8988T (cell line): ENCODE measurements around the gene CDC5L.
"Not testable (repeated sequence)": the region's sequence is repeated elsewhere in the genome, so short reads cannot be mapped to it uniquely, and the experiment has no call there.

ENCODE experiments used
- DNase-seq: peaks from one replicate; pipeline ENCODE4 v3.0.0; 2011

The CDC5L gene

GRCh38 chr6:44387346-44388134 is at the start of gene CDC5L:
TSS of gene CDC5L (plus strand) at chr6:44387706. CDS start at chr6:44387824, 118 bp downstream.
- DNase-seq = peak; percentile 59

- no peak for DNase-seq
These were observed 49.0 kb upstream of the CDC5L start for GRCh38 chr6:44338228-44339122.

DNA sequence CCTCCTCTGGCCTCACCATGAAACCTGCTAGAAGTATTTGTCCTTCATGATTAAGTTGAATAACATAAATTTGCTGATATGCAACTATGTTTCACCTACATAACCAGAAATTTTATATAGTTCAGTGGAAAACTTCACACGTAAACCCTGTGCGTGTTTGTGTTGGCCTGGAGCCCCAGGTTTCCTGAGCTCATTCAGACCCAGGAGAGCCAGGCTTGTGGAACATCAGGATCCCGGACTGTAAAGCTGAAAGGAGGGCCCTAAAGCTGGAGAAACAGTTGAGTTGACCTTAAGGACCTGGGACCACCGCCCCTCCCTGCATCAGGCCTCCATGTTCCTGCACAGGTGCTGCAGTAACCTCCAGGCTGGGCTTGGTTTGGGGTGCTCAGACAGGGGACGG is 48.2 kb upstream of the CDC5L start:
- DNase-seq = no peak

DNA sequence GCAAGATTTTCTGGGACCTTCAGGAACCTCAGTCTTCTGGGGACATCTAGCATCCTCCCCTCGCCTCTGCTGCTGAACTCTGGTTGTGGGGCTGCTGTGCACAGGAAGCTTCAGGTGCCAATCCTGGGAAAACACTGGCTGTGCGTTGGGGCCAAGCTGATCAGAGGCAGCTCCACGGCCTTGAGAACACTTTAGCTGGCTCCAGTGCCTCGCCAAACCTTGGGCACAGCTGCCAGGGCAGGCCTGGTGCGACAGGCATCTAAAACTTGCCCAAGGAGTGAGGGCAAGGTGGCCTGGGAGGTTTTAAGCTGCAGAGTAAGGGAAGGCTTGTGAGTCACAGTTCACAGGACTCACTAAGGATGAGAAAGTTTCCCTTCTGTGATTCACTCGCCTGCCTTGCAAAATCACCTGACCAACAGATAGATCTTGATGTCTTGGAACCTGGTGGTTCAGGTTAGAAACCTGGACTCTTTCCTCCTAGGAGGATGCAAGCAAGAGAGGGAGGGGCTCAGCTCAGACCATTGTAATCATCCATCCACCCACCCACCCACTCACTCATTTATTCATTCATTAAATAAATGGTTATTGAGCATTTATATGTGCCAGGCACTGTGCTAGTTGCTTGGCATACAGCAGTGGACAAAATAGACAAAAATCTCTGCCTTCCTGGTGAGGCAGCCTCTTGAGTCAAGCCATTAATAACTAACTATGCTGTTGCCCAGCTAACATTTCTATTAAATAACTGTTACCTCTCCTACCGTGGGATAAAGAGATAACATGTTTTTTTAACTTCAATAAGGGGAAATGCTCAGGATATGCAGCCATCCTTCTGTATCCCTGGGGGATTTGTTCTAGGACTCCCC is 47.5 kb upstream of the CDC5L start:
- DNase-seq = no peak

- DNase-seq = no peak
These were observed 46.2 kb upstream of the CDC5L start for GRCh38 chr6:44341095-44341890.

GRCh38 chr6:44342052-44342451 is 45.5 kb upstream of the CDC5L start:
- no peak for DNase-seq

DNA sequence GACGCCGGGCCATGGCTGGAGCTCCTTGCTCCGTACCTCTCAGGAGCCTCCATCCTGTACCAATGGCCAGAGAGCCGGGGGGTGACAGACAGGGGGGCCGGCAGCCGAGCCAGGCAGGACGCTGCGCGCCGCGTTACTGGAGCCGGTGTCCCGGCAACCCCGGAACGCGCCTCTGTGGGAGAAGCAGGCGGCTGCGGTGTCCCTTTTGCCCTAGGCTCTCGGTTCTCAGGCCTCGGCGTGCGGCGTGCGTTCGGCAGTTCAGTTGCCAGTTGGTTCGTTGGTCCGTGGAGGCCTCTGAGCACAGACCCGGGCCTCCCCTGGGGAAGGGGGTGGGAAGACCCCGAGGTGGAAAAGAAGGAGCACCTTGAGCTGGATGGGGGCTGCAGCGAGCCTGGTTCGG is 45.0 kb upstream of the CDC5L start, which contains the start of gene SPATS1:
Gene SPATS1, plus strand, starts transcription at position 162 of the 400 bp plus-strand sequence. CDS start 446 bp downstream, outside the sequence.
- no peak for DNase-seq

GRCh38 chr6:44346818-44347217 is 40.7 kb upstream of the CDC5L start:
- not testable (repeated sequence) for DNase-seq

GRCh38 chr6:44349904-44350649 is 37.4 kb upstream of the CDC5L start:
- DNase-seq = no peak

DNA sequence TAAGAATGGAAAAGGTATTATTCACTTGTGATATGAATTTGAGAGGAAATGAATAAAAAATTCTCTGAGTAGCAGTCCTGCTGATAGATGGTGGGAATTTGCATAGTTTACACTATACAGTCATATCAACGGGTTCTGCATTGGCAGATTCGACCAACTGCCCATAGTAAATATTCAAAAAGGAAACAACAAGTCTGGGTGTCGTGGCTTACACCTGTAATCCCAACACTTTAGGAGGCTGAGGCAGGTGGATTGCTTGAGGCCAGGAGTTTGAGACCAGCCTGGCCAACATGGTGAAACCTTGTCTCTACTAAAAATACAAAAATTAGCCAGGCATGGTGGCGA is 36.9 kb upstream of the CDC5L start:
- not testable (repeated sequence) for DNase-seq

DNA sequence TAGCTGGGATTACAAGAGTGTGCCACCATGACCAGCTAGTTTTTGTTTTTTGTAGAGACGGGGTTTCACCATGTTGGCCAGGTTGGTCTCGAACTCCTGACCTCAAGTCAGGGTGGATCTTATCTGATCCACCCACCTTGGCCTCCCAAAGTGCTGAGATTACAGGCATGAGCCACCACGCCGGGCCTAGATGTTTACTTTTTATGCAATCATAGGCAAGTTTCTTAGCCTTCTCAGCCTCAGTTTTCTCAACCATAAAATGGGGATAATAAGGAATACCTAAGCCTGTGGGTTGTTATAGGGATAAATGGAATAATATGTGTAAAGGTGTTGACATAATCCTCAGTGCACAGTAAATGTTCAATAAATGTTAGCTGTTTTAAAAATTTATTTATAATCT is 35.2 kb upstream of the CDC5L start:
- DNase-seq = no peak

GRCh38 chr6:44353336-44353735 is 34.2 kb upstream of the CDC5L start:
- DNase-seq = no peak

GRCh38 chr6:44355640-44356039 is 31.9 kb upstream of the CDC5L start:
- no peak for DNase-seq

DNA sequence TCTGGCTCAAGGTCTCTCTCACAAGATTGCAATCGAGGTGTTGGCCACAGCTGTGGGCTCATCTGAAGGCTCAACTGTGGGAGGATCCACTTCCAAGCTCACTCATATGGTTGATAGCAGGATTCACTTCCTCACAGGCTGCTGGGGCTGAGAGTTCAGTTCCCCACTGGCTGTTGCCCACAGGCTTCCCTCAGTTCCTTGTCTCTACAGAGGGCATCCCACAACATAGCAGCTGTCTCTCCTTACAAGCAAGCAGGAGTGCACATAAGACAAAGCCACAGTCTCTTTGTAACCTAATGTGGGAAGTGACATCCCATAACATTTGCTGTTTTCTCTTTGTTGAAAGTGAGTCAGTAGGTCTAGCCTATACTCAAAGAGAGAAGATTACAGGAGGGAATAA is 31.0 kb upstream of the CDC5L start:
- no peak for DNase-seq

- no peak for DNase-seq
These were observed 27.5 kb upstream of the CDC5L start for GRCh38 chr6:44359973-44360372.

GRCh38 chr6:44361947-44362346 is 25.6 kb upstream of the CDC5L start:
- DNase-seq = no peak

DNA sequence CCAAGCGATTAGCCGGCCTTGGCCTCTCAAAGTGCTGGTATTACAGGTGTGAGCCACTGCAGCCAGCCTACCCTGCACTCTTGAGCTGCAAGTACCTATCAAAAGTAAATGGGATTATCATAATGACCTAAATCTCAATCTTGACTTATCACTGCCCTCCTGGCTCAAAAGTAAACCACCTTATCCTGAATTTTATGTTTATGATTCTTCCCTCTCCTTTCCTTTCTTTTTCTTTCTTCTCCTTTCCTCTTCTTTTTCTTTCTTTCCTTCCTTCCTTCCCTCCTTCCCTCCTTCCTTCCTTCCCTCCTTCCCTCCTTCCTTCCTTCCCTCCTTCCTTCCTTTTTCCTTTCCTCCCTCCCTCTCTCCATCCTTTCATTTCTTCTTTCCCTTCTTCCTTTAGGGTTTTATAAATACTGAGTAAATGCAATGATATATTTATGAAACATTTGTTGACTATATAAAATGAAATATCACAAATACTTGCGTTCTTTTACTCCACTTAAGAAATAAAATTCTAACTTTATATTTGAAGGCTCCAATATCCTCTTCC is 24.1 kb upstream of the CDC5L start:
- no peak for DNase-seq

GRCh38 chr6:44366781-44367180 is 20.7 kb upstream of the CDC5L start:
- DNase-seq = no peak

- DNase-seq = no peak
These were observed 19.8 kb upstream of the CDC5L start for GRCh38 chr6:44367681-44368080.

DNA sequence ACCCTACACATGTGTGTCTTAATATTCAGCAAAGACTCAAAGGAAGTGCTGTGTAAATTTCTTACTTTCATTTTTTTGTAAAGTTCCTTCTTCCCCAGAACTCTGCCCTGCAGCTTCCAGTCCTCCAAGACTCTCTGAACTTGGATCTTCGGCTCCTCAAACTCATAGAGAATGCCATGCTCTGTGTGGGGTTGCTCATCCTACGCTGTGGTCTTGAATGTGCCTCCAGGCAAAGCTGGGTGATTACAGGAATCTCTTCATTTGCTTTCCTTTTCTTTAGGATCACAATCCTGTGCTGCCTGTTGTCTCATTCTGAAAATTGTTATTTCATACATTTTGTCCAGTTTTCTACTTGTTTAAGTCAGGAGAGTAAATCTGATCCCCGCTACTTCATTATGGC is 14.5 kb upstream of the CDC5L start:
- no peak for DNase-seq

GRCh38 chr6:44373787-44374186 is 13.7 kb upstream of the CDC5L start:
- no peak for DNase-seq
